GM13976 (cell line): ENCODE measurements around the gene ANO2.

Source experiments
- DNase-seq: peaks from one replicate; pipeline ENCODE4 v3.0.0; 2012; ENCODE audit warnings: low spot score
- in situ Hi-C: fragments of 300-500 bp; cut with MboI; formaldehyde crosslinking; loops from one replicate; pipeline ENCODE4 v1.12.0; 2022; ENCODE audit warnings: low sequenced_read_pairs, mixed read lengths, inconsistent platforms; ENCODE audit not compliant: unreplicated experiment
- TF ChIP-seq, protein P1 (sequence below): IDR thresholded peaks from 2 replicates; pipeline ENCODE4 v1.5.1; 2012; ENCODE audit warnings: borderline replicate concordance, mild to moderate bottlenecking; ENCODE audit not compliant: insufficient read depth; ENCODE audit errors: extremely low read depth, missing control alignments, control extremely low read depth

Gene ANO2

GRCh38 chr12:5599378-5599777, 345.7 kb downstream of the ANO2 start:
- in situ Hi-C loops: no loop called here
- no peak for DNase-seq
- TF ChIP-seq, protein P1, sequence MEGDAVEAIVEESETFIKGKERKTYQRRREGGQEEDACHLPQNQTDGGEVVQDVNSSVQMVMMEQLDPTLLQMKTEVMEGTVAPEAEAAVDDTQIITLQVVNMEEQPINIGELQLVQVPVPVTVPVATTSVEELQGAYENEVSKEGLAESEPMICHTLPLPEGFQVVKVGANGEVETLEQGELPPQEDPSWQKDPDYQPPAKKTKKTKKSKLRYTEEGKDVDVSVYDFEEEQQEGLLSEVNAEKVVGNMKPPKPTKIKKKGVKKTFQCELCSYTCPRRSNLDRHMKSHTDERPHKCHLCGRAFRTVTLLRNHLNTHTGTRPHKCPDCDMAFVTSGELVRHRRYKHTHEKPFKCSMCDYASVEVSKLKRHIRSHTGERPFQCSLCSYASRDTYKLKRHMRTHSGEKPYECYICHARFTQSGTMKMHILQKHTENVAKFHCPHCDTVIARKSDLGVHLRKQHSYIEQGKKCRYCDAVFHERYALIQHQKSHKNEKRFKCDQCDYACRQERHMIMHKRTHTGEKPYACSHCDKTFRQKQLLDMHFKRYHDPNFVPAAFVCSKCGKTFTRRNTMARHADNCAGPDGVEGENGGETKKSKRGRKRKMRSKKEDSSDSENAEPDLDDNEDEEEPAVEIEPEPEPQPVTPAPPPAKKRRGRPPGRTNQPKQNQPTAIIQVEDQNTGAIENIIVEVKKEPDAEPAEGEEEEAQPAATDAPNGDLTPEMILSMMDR: no peak

- DNase-seq: no peak
- TF ChIP-seq, protein P1: no peak
- in situ Hi-C loops: no loop called here
Measured at GRCh38 chr12:5593998-5594397, 351.1 kb downstream of the ANO2 start.

DNA sequence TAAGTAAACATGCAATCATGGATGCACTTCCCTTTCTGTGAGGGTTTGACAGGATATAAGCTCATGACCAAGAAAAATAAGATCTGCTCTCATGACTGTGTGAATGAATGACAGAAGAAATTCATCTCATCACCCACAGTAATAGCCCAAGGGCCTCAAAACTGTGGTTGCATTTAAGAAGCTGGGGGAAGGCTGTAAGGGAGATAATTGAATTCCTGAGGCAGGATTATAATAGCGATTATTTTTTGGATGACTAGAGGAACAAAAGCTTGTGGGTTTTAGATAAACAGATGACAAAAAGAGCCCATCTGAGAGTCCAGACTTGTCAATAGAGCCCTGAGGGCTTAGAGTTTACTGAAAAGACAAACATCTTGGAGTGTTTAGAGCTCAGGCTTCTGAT, 352.0 kb downstream of the ANO2 start:
- in situ Hi-C loops: no loop called here
- DNase-seq: no peak
- TF ChIP-seq, protein P1: no peak

DNA sequence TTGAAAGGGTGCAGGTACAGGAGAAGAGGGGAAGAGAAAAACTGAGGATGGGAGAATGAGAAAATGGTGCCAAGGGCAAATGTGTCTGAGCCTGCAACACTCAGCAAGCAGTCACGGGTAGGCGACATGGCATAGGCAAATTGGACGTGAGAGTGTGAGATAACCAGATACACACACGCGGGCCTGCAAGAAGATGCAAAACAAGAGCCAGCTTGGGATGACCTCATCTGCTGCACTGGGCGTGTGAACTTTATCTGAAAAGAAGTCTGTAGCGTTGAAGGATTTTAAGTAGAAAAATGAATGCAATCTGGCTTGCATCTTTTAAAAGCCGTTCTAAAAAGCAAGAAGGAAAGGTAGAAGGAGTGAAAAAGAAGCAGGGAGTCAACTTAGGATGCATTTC, 352.7 kb downstream of the ANO2 start:
- no peak for DNase-seq

DNA sequence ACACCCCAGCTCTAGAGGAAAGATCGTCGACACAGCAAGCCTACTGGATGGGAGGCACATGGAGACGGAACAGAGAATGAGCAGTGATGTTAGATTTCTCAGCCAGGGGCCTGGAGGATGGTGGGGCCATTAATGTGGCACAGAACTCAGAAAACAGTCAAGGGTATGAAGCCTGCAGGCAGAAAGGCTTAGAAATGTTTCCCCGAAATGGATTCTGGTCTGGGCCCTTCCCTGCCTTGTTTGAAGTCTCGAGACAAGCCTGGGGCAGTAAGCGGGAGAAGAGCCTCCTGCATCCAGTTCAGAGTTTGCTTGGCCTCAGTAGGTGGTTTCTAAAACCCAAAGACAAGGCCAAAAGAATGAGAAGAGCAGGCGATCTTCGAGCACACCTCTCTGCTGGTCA, 354.7 kb downstream of the ANO2 start:
- no peak for DNase-seq
- in situ Hi-C loops: no loop called here
- TF ChIP-seq, protein P1: no peak

More for the DNA sequence above, 352.7 kb downstream of the ANO2 start:
- in situ Hi-C loops: no loop called here
- TF ChIP-seq, protein P1: no peak

- no peak for DNase-seq
- TF ChIP-seq, protein P1: no peak
- in situ Hi-C loops: no loop called here
Measured at GRCh38 chr12:5589054-5589453, 356.0 kb downstream of the ANO2 start.

- in situ Hi-C loops: no loop called here
- TF ChIP-seq, protein P1: no peak
- no peak for DNase-seq
Measured at GRCh38 chr12:5588591-5588990, 356.5 kb downstream of the ANO2 start.
